Endothelial cell of umbilical vein (primary cell): Measurements from ENCODE around the gene OR2H1. TPM values are rescaled to one million over a fixed set of nuclear protein-coding genes. Genes with fewer than 3 reads are reported as not detected.

Experiments
- BruUV-seq: library from RNA; stranded (reverse); fragments of 400-500 nt; replicated peaks from 2 replicates; lab custom pipeline; 2021; lab: Mats Ljungman, UMichigan
- CTCF ChIA-PET: fragments of 300-600, 350-600 bp; sonication (Branson Sonifier 250); formaldehyde crosslinking; loops from one replicate; lab custom pipeline; 2021; ENCODE audit warnings: antibody characterized with exemption, inconsistent platforms; lab: Charles Lee
- POLR2A ChIA-PET: fragments of 300-600, 350-600 bp; sonication (Branson Sonifier 250); formaldehyde crosslinking; loops from one replicate; lab custom pipeline; 2021; ENCODE audit warnings: antibody characterized with exemption, inconsistent platforms; lab: Charles Lee
- DNase-seq: peaks from one replicate; pipeline ENCODE4 v3.0.0-alpha.2; 2011; ENCODE audit warnings: low read depth, low spot score
- FAIRE-seq: peaks from 2 replicates; lab custom pipeline; 2011; peaks lifted over from hg19 to GRCh38; lab: Jason Lieb, UNC
- H2AFZ ChIP-seq: 2 replicates; pipeline ENCODE4 v1.6.0; 2012; ENCODE audit warnings: low read depth, low read length, control low read depth, inconsistent platforms
- H3K27ac ChIP-seq: 2 replicates; pipeline ENCODE4 v1.5.1; 2011; ENCODE audit warnings: low read depth, mild to moderate bottlenecking, control low read depth, low read length, moderate library complexity; ENCODE audit not compliant: insufficient read depth
- H3K27me3 ChIP-seq, 2 experiments: 2 replicates each; pipeline versions ENCODE4 v1.6.0 to v1.6.1; 2011; ENCODE audit warnings: low read length in 2 of 2, mixed read lengths in 1 of 2; ENCODE audit not compliant: control insufficient read depth in 2 of 2, insufficient read depth in 2 of 2
- H3K36me3 ChIP-seq, 2 experiments: 2 replicates in 1 of 2; 3 replicates in 1 of 2; pipeline ENCODE4 v1.5.1; 2011; ENCODE audit warnings: low read length in 2 of 2, mild to moderate bottlenecking in 1 of 2, moderate library complexity in 1 of 2; ENCODE audit not compliant: control insufficient read depth in 2 of 2, insufficient read depth in 2 of 2; ENCODE audit errors: extremely low read depth in 1 of 2
- H3K4me1 ChIP-seq: 3 replicates; pipeline ENCODE4 v1.5.1; 2011; ENCODE audit warnings: mild to moderate bottlenecking, low read length; ENCODE audit not compliant: control insufficient read depth, insufficient read depth; ENCODE audit errors: extremely low read depth
- H3K4me2 ChIP-seq: 2 replicates; pipeline ENCODE4 v1.6.1; 2011; ENCODE audit warnings: low read length, control low read depth, mixed read lengths; ENCODE audit not compliant: insufficient read depth
- H3K4me3 ChIP-seq, 3 experiments: fragments of 200-600 bp in 1 of 3; sonication (generic), shearing (Covaris generic) in 1 of 3; replicated peaks in 1 of 3; 2 replicates each; pipeline ENCODE4 v1.5.1; 2011 to 2016; ENCODE audit warnings: control low read depth in 3 of 3, low read length in 3 of 3, mild to moderate bottlenecking in 2 of 3, inconsistent platforms in 1 of 3, low read depth in 1 of 3, moderate library complexity in 1 of 3; ENCODE audit not compliant: insufficient read depth in 1 of 3
- H3K79me2 ChIP-seq: 2 replicates; pipeline ENCODE4 v1.6.0; 2012; ENCODE audit warnings: low read length, inconsistent platforms; ENCODE audit not compliant: control insufficient read depth, insufficient read depth
- H3K9ac ChIP-seq: replicated peaks from 2 replicates; pipeline ENCODE3; 2011; ENCODE audit warnings: low read length, control low read depth; ENCODE audit not compliant: insufficient read depth; ENCODE audit errors: extremely low read depth
- H3K9me1 ChIP-seq: replicated peaks from 3 replicates; pipeline ENCODE4 v1.6.0; 2011; ENCODE audit warnings: mild to moderate bottlenecking, low read length; ENCODE audit not compliant: control insufficient read depth, insufficient read depth; ENCODE audit errors: extremely low read depth
- H3K9me3 ChIP-seq: replicated peaks from 2 replicates; pipeline ENCODE4 v1.5.1; 2012; ENCODE audit warnings: low read length, inconsistent platforms; ENCODE audit not compliant: control insufficient read depth, insufficient read depth
- H4K20me1 ChIP-seq: replicated peaks from 2 replicates; pipeline ENCODE3; 2011; ENCODE audit warnings: mild to moderate bottlenecking, low read length; ENCODE audit not compliant: control insufficient read depth, insufficient read depth; ENCODE audit errors: extremely low read depth
- EZH2 ChIP-seq: IDR thresholded peaks from 2 replicates; pipeline ENCODE4 v1.6.1; 2012; ENCODE audit warnings: borderline replicate concordance, low read depth, mild to moderate bottlenecking, moderate library complexity, low read length, inconsistent platforms; ENCODE audit not compliant: severe bottlenecking
- FOS ChIP-seq: IDR thresholded peaks from 2 replicates; pipeline ENCODE4 v1.6.1; 2011; ENCODE audit warnings: mild to moderate bottlenecking, low read length, moderate library complexity, borderline replicate concordance; ENCODE audit not compliant: insufficient read depth
- GATA2 ChIP-seq: IDR thresholded peaks from 2 replicates; pipeline ENCODE4 v1.7.0; 2011; ENCODE audit warnings: low read depth, mild to moderate bottlenecking, moderate library complexity, mixed read lengths, low read length; ENCODE audit not compliant: insufficient read length, insufficient read depth
- MAX ChIP-seq: IDR thresholded peaks from 2 replicates; pipeline ENCODE4 v1.6.1; 2011; ENCODE audit not compliant: insufficient read depth, insufficient read length
- MYC ChIP-seq: IDR thresholded peaks from one replicate; pipeline ENCODE4 v1.6.1; 2011; ENCODE audit warnings: mild to moderate bottlenecking, low read depth, low read length
- POLR2A ChIP-seq: IDR thresholded peaks from 2 replicates; pipeline ENCODE4 v1.6.1; 2012; ENCODE audit warnings: low read depth, mild to moderate bottlenecking, control low read depth, low read length
- POLR2AphosphoS5 ChIP-seq: IDR thresholded peaks from 2 replicates; pipeline ENCODE4 v1.6.1; 2012; ENCODE audit warnings: low read depth, mild to moderate bottlenecking, control low read depth, low read length, moderate library complexity; ENCODE audit not compliant: insufficient read depth
- dilution Hi-C: fragments of 300-500 bp; cut with MboI; formaldehyde crosslinking; loops from one replicate; pipeline ENCODE4 v1.15.0; 2019; ENCODE audit warnings: low sequenced_read_pairs; ENCODE audit not compliant: extremely low pct_ligation_motif_present
- intact Hi-C: fragments of 100-400 bp; cut with micrococcal nuclease; formaldehyde crosslinking; loops from one replicate; pipeline ENCODE4 v1.10.0; 2022
- polyA plus RNA-seq, 4 experiments: library from polyadenylated mRNA; depleted of rRNA in 3 of 4; stranded (reverse) in 3 of 4; unstranded in 1 of 4; fragments of >200 nt; gene quantifications; 2 replicates each; pipeline versions ENCODE4 v1.2.1 to v1.2.3, GENCODE V29; 2011 to 2012; ENCODE audit warnings: missing spikeins in 1 of 4
- total RNA-seq: library from RNA; stranded (reverse); gene quantifications from 2 replicates; pipeline ENCODE4 v1.2.3, GENCODE V29; 2021
- TF ChIP-seq, protein P1 (sequence below), 2 donors: IDR thresholded peaks; 1 replicate in 1 of 2; 2 replicates in 1 of 2; pipeline ENCODE4 v1.5.1; 2011; ENCODE audit warnings: low read length in 2 of 2, mild to moderate bottlenecking in 2 of 2, moderate library complexity in 2 of 2, control low read depth in 1 of 2, inconsistent platforms in 1 of 2, low read depth in 1 of 2; ENCODE audit not compliant: insufficient read depth in 1 of 2; ENCODE audit errors: extremely low read depth in 1 of 2

Gene OR2H1
- total and polyA plus RNA-seq, 2 donors (not counting 3 experiments of a cell fraction or from before 2014, with no cell fraction given), result not detected

DNA sequence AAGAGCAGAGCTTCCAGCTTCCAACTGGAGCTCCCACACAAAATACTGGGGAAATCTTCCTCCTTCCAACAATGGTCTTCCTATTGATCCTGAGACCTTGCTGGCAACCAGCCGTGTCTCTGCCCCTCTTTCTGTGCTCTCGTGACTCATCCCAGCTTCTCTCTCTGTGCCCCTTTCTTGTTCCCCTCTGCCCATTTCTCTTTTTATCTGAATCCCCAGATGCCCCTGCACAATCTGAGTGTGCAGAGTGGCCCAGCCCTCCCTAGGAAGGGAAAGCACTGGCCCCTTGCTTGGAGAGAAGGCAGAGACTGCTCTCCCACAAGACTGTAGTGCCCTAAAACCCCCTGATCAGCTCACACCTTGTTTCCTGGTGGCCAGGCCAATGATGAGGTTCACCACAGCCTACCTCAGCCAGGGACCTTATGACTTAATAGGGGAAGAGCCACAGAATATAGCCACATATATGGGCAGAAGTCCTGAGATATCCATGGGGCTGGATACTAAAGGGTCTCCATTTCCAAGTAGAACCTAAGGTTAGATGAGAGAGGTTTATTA lies 53.9 kb downstream of the OR2H1 start:
- BruUV-seq, result no TSS peak
- H3K9ac ChIP-seq, result no peak overlapping the region
- H2AFZ ChIP-seq, result no peak overlapping the region
- H3K4me3 ChIP-seq, result no peak overlapping the region
- no peak overlapping the region for H3K27ac ChIP-seq
- no peaks in the 10 kb centered on the region for H3K27me3 ChIP-seq
- H3K79me2 ChIP-seq, result no peaks in the 10 kb centered on the region
- no peaks in the 10 kb centered on the region for H4K20me1 ChIP-seq
- no peaks in the 10 kb centered on the region for H3K9me3 ChIP-seq
- H3K36me3 ChIP-seq, result no peaks in the 10 kb centered on the region
- H3K4me2 ChIP-seq, result no peak overlapping the region
- TF ChIP-seq, protein P1, sequence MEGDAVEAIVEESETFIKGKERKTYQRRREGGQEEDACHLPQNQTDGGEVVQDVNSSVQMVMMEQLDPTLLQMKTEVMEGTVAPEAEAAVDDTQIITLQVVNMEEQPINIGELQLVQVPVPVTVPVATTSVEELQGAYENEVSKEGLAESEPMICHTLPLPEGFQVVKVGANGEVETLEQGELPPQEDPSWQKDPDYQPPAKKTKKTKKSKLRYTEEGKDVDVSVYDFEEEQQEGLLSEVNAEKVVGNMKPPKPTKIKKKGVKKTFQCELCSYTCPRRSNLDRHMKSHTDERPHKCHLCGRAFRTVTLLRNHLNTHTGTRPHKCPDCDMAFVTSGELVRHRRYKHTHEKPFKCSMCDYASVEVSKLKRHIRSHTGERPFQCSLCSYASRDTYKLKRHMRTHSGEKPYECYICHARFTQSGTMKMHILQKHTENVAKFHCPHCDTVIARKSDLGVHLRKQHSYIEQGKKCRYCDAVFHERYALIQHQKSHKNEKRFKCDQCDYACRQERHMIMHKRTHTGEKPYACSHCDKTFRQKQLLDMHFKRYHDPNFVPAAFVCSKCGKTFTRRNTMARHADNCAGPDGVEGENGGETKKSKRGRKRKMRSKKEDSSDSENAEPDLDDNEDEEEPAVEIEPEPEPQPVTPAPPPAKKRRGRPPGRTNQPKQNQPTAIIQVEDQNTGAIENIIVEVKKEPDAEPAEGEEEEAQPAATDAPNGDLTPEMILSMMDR (IDR thresholded peaks at IDR 0.05; ENCODE audit: extremely low read depth in 1 of 2, insufficient read depth in 1 of 2, low read depth in 1 of 2, low read length in 2 of 2), result no peak
- TF ChIP-seq EZH2 (no peak), POLR2AphosphoS5 (no peak), POLR2A (no peak), MAX (no peak), FOS (no peak), MYC (no peak), GATA2 (no peak)
- no peaks in the 10 kb centered on the region for H3K4me1 ChIP-seq
- no peaks in the 10 kb centered on the region for H3K9me1 ChIP-seq
- POLR2A ChIA-PET, result no interaction called here
- FAIRE-seq (no peak), DNase-seq (no peak)
- intact Hi-C loops, result no loop called here
- dilution Hi-C loops, result no loop called here
- CTCF ChIA-PET, result no interaction called here

Other genes starting within 250 kb of the OR2H1 start
- not detected in 2 replicates for gene OR14J1, start 155.5 kb upstream of the OR2H1 start, total RNA-seq
- gene OR14J1, start 155.5 kb upstream of the OR2H1 start, polyA plus RNA-seq, result not detected in 2 replicates
- gene OR5V1, start 88.3 kb upstream of the OR2H1 start, total RNA-seq, result not detected in 2 replicates
- not detected in 2 replicates for gene OR5V1, start 88.3 kb upstream of the OR2H1 start, polyA plus RNA-seq
- not detected in 2 replicates for gene OR12D3, start 81.9 kb upstream of the OR2H1 start, total RNA-seq
- not detected in 2 replicates for gene OR12D3, start 81.9 kb upstream of the OR2H1 start, polyA plus RNA-seq
- gene OR12D2, start 61.5 kb upstream of the OR2H1 start, total RNA-seq, result not detected in 2 replicates
- gene OR12D2, start 61.5 kb upstream of the OR2H1 start, polyA plus RNA-seq, result not detected in 2 replicates
- gene OR12D1, start 42.2 kb upstream of the OR2H1 start, total RNA-seq, result not detected in 2 replicates
- not detected in 2 replicates for gene OR12D1, start 42.2 kb upstream of the OR2H1 start, polyA plus RNA-seq
- not detected in 2 replicates for gene OR10C1, start 17.8 kb upstream of the OR2H1 start, total RNA-seq
- gene OR10C1, start 17.8 kb upstream of the OR2H1 start, polyA plus RNA-seq, result not detected in 2 replicates
- gene OR11A1, start 84 bp upstream of the OR2H1 start, total RNA-seq, result not detected in 2 replicates
- not detected in 2 replicates for gene OR11A1, start 84 bp upstream of the OR2H1 start, polyA plus RNA-seq
- gene MAS1L, start 30.8 kb downstream of the OR2H1 start, total RNA-seq, result not detected in 2 replicates
- gene MAS1L, start 30.8 kb downstream of the OR2H1 start, polyA plus RNA-seq, result not detected in 2 replicates
- 0.31 TPM in 1 of 2 replicates, not detected in the other for gene UBD, start 102.6 kb downstream of the OR2H1 start, total RNA-seq
- gene UBD, start 102.6 kb downstream of the OR2H1 start, polyA plus RNA-seq, result 0.10 and 0.13 TPM in 2 replicates
- gene OR2H2, start 128.0 kb downstream of the OR2H1 start, total RNA-seq, result not detected in 2 replicates
- not detected in 2 replicates for gene OR2H2, start 128.0 kb downstream of the OR2H1 start, polyA plus RNA-seq
- 50.8 and 52.1 TPM in 2 replicates for gene GABBR1, start 176.0 kb downstream of the OR2H1 start, total RNA-seq
- gene GABBR1, start 176.0 kb downstream of the OR2H1 start, polyA plus RNA-seq, result 43.6 and 53.1 TPM in 2 replicates
- gene MOG, start 199.9 kb downstream of the OR2H1 start, total RNA-seq, result not detected in 2 replicates
- not detected in 2 replicates for gene MOG, start 199.9 kb downstream of the OR2H1 start, polyA plus RNA-seq
- gene ZFP57, start 224.0 kb downstream of the OR2H1 start, total RNA-seq, result not detected in 2 replicates
- 0.07 TPM in 1 of 2 replicates, not detected in the other for gene ZFP57, start 224.0 kb downstream of the OR2H1 start, polyA plus RNA-seq